Peyer's patch (tissue), 4 donors: ENCODE results near the gene GPC5. TPM values are rescaled to one million over a fixed set of nuclear protein-coding genes. Genes with fewer than 3 reads are reported as not detected.

ENCODE experiments used
- DNase-seq, 3 donors: peaks; one replicate each; pipeline ENCODE4 v3.0.0-alpha.2; 2017 to 2019
- H3K27ac ChIP-seq, 4 donors: fragments of 200-600 bp; sonication (generic); one replicate each; pipeline ENCODE4 v1.5.1; 2016 to 2019
- H3K27me3 ChIP-seq, 2 donors: fragments of 200-600 bp; sonication (generic); one replicate each; pipeline ENCODE4 v1.5.1; 2019
- H3K36me3 ChIP-seq, 3 donors: fragments of 200-600 bp; sonication (generic); one replicate each; pipeline ENCODE4 v1.5.1; 2016 to 2019
- H3K4me1 ChIP-seq, 4 donors: fragments of 200-600 bp; sonication (generic); one replicate each; pipeline ENCODE4 v1.5.1; 2016 to 2019
- H3K4me3 ChIP-seq, 4 donors: fragments of 200-600 bp; sonication (generic); 1 replicate in 3 of 4; 2 replicates in 1 of 4; pipeline ENCODE4 v1.5.1; 2016 to 2019; ENCODE audit warnings: mild to moderate bottlenecking in 1 of 4
- H3K9me3 ChIP-seq, 4 donors: fragments of 200-600 bp; sonication (generic); one replicate each; pipeline ENCODE4 v1.5.1; 2016 to 2019; ENCODE audit warnings: mild to moderate bottlenecking in 1 of 4
- CTCF ChIP-seq, 6 experiments: fragments of 450-650 bp in 4 of 6; fragments of 200-600 bp in 2 of 6; sonication (generic) in 1 of 6; IDR thresholded peaks; one replicate each; pipeline ENCODE4 v1.5.1; 2017 to 2019; ENCODE audit warnings: antibody characterized with exemption in 6 of 6, mild to moderate bottlenecking in 3 of 6, moderate library complexity in 1 of 6
- POLR2A ChIP-seq, 2 donors: fragments of 450-650 bp; IDR thresholded peaks; one replicate each; pipeline ENCODE4 v1.5.1; 2017; ENCODE audit warnings: antibody characterized with exemption in 2 of 2, mild to moderate bottlenecking in 2 of 2, moderate library complexity in 2 of 2
- total RNA-seq, 4 donors: library from RNA; depleted of rRNA; stranded (reverse); fragments of >200 nt; gene quantifications; one replicate each; pipeline ENCODE4 v1.1.0, GENCODE V29; 2016

The GPC5 gene
- total RNA-seq, 4 donors from 2014 or later = 4.1 TPM; not detected in 3

GRCh38 chr13:92575777-92576176, 1177.4 kb downstream of the GPC5 start:
- peaks cover 0 to 5% (median 0%) of the 10 kb centered on the region in 4 donors for H3K4me1 ChIP-seq
- no peaks in the 10 kb centered on the region for H3K36me3 ChIP-seq
- H3K9me3 ChIP-seq = no peaks in the 10 kb centered on the region
- H3K4me3 ChIP-seq = no peak overlapping the region
- no peak for TF ChIP-seq POLR2A (IDR thresholded peaks at IDR 0.05)
- TF ChIP-seq CTCF (IDR thresholded peaks at IDR 0.05) = no peak
- H3K27ac ChIP-seq = no peak overlapping the region
- no peak for DNase-seq
- no peaks in the 10 kb centered on the region for H3K27me3 ChIP-seq

GRCh38 chr13:92578358-92578757, 1179.9 kb downstream of the GPC5 start:
- H3K9me3 ChIP-seq = no peaks in the 10 kb centered on the region
- TF ChIP-seq CTCF (IDR thresholded peaks at IDR 0.05) (no peak), POLR2A (IDR thresholded peaks at IDR 0.05) (no peak)

GRCh38 chr13:92589955-92590354, 1191.5 kb downstream of the GPC5 start:
- TF ChIP-seq POLR2A (IDR thresholded peaks at IDR 0.05) (no peak), CTCF (IDR thresholded peaks at IDR 0.05) (no peak)
- no peak overlapping the region for H3K4me3 ChIP-seq
- H3K27ac ChIP-seq = no peak overlapping the region
- H3K36me3 ChIP-seq = no peaks in the 10 kb centered on the region
- H3K9me3 ChIP-seq = no peaks in the 10 kb centered on the region
- no peaks in the 10 kb centered on the region for H3K27me3 ChIP-seq
- no peaks in the 10 kb centered on the region for H3K4me1 ChIP-seq
- no peak for DNase-seq

More at GRCh38 chr13:92578358-92578757, 1179.9 kb downstream of the GPC5 start:
- H3K4me1 ChIP-seq = peaks cover 0 to 5% (median 0%) of the 10 kb centered on the region in 4 donors
- H3K4me3 ChIP-seq = no peak overlapping the region
- H3K36me3 ChIP-seq = no peaks in the 10 kb centered on the region
- DNase-seq = no peak
- H3K27me3 ChIP-seq = no peaks in the 10 kb centered on the region
- H3K27ac ChIP-seq = no peak overlapping the region

- TF ChIP-seq POLR2A (IDR thresholded peaks at IDR 0.05) = no peak
- TF ChIP-seq CTCF (IDR thresholded peaks at IDR 0.05) = no peak
- Histone ChIP-seq H3K4me1 (no peaks in the 10 kb centered on the region), H3K9me3 (no peaks in the 10 kb centered on the region), H3K27ac (no peak overlapping the region), H3K27me3 (no peaks in the 10 kb centered on the region), H3K4me3 (no peak overlapping the region), H3K36me3 (no peaks in the 10 kb centered on the region)
- DNase-seq = no peak
Measured at GRCh38 chr13:92590503-92590908, 1192.1 kb downstream of the GPC5 start.

GRCh38 chr13:92591117-92591516, 1192.7 kb downstream of the GPC5 start:
- Histone ChIP-seq H3K36me3 (no peaks in the 10 kb centered on the region), H3K4me1 (no peaks in the 10 kb centered on the region), H3K27me3 (no peaks in the 10 kb centered on the region), H3K27ac (no peak overlapping the region), H3K9me3 (no peaks in the 10 kb centered on the region), H3K4me3 (no peak overlapping the region)
- no peak for DNase-seq
- no peak for TF ChIP-seq CTCF (IDR thresholded peaks at IDR 0.05)
- no peak for TF ChIP-seq POLR2A (IDR thresholded peaks at IDR 0.05)

GRCh38 chr13:92592757-92593156, 1194.3 kb downstream of the GPC5 start:
- no peaks in the 10 kb centered on the region for H3K9me3 ChIP-seq
- DNase-seq = no peak
- no peaks in the 10 kb centered on the region for H3K36me3 ChIP-seq
- H3K27ac ChIP-seq = no peak overlapping the region
- H3K4me1 ChIP-seq = no peaks in the 10 kb centered on the region
- H3K4me3 ChIP-seq = no peak overlapping the region
- no peaks in the 10 kb centered on the region for H3K27me3 ChIP-seq
- no peak for TF ChIP-seq POLR2A (IDR thresholded peaks at IDR 0.05)
- no peak for TF ChIP-seq CTCF (IDR thresholded peaks at IDR 0.05)
